ENCODE data around the gene DHFR.

- no peak for TF ChIP-seq CTCF (IDR thresholded peaks at IDR 0.05 in 2 of 3, conservative IDR thresholded peaks at IDR 0.05 in 1 of 3; ENCODE audit: borderline replicate concordance in 1 of 3, insufficient read depth in 1 of 3, low read depth in 2 of 3, low read length in 2 of 3)
- TF ChIP-seq FOSL1 (IDR thresholded peaks at IDR 0.05; ENCODE audit: low read depth), result no peak
- no peak for TF ChIP-seq POLR2A (IDR thresholded peaks at IDR 0.05; ENCODE audit: borderline replicate concordance, extremely low read depth, insufficient read depth, insufficient read length)
- no peak for TF ChIP-seq POLR2AphosphoS5 (IDR thresholded peaks at IDR 0.05; ENCODE audit: low read depth, low read length)
- TF ChIP-seq RAD21 (IDR thresholded peaks at IDR 0.05; ENCODE audit: low read depth), result no peak
Observed at GRCh38 chr5:80577707-80578106, 77.1 kb downstream of the DHFR start.

Measured in HCT116 (cell line).